ENCODE data around the gene PCF11. TPM values are rescaled to one million over a fixed set of nuclear protein-coding genes. Genes with fewer than 3 reads are reported as not detected.
A peak's percentile ranks its signal among the peaks of the same experiment; 100 is the strongest.

Gene PCF11
- total and polyA plus RNA-seq, 2 of the 13 experiments (the other 11 are each of a cell fraction or from before 2014, with no cell fraction given), result 40.3 to 47.7 TPM

- TF ChIP-seq MATR3 (CRISPR knock-in tag; IDR thresholded peaks at IDR 0.05), result no peak
- TF ChIP-seq PITX1 (CRISPR knock-in tag; IDR thresholded peaks at IDR 0.05), result no peak
- TF ChIP-seq ARNTL (CRISPR knock-in tag; IDR thresholded peaks at IDR 0.05), result no peak
- TF ChIP-seq YY1 (IDR thresholded peaks at IDR 0.05; ENCODE audit: insufficient read depth, insufficient replicate concordance, low read depth, low read length), result peak; percentile 96
- no peak for TF ChIP-seq ZNF501 (CRISPR knock-in tag; IDR thresholded peaks at IDR 0.05)
- TF ChIP-seq ATF1 (CRISPR knock-in tag; IDR thresholded peaks at IDR 0.05), result peak; percentile 36
- TF ChIP-seq TOPORS (CRISPR knock-in tag; IDR thresholded peaks at IDR 0.05), result no peak; the same call in 1 of the 2 replicates
- 0 out of 2 replicates have a peak, but pooled peaks have one; percentile 56 for TF ChIP-seq ZNF124 (CRISPR knock-in tag; IDR thresholded peaks at IDR 0.05)
- no peak for TF ChIP-seq TCF7 (IDR thresholded peaks at IDR 0.05; ENCODE audit: low read depth)
- no peak for TF ChIP-seq BCL6 (CRISPR knock-in tag; IDR thresholded peaks at IDR 0.05)
- no peak for TF ChIP-seq ZBTB14 (CRISPR knock-in tag; IDR thresholded peaks at IDR 0.05)
- no peak for TF ChIP-seq NR2F2 (IDR thresholded peaks at IDR 0.05; ENCODE audit: borderline replicate concordance, low read depth)
- TF ChIP-seq AGO1 (IDR thresholded peaks at IDR 0.05; ENCODE audit: low read depth, low read length, poor library complexity, severe bottlenecking), result peak; percentile 51
- no peak for TF ChIP-seq ZNF451 (CRISPR knock-in tag; IDR thresholded peaks at IDR 0.05)
- no peak for TF ChIP-seq ZSCAN22 (CRISPR knock-in tag; IDR thresholded peaks at IDR 0.05)
- TF ChIP-seq, protein P1, sequence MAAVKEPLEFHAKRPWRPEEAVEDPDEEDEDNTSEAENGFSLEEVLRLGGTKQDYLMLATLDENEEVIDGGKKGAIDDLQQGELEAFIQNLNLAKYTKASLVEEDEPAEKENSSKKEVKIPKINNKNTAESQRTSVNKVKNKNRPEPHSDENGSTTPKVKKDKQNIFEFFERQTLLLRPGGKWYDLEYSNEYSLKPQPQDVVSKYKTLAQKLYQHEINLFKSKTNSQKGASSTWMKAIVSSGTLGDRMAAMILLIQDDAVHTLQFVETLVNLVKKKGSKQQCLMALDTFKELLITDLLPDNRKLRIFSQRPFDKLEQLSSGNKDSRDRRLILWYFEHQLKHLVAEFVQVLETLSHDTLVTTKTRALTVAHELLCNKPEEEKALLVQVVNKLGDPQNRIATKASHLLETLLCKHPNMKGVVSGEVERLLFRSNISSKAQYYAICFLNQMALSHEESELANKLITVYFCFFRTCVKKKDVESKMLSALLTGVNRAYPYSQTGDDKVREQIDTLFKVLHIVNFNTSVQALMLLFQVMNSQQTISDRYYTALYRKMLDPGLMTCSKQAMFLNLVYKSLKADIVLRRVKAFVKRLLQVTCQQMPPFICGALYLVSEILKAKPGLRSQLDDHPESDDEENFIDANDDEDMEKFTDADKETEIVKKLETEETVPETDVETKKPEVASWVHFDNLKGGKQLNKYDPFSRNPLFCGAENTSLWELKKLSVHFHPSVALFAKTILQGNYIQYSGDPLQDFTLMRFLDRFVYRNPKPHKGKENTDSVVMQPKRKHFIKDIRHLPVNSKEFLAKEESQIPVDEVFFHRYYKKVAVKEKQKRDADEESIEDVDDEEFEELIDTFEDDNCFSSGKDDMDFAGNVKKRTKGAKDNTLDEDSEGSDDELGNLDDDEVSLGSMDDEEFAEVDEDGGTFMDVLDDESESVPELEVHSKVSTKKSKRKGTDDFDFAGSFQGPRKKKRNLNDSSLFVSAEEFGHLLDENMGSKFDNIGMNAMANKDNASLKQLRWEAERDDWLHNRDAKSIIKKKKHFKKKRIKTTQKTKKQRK (IDR thresholded peaks at IDR 0.05; ENCODE audit: low read length), result no peak
- no peak for TF ChIP-seq NR1H2 (CRISPR knock-in tag; IDR thresholded peaks at IDR 0.05; ENCODE audit: borderline replicate concordance, low read depth)
- TF ChIP-seq, protein P2, sequence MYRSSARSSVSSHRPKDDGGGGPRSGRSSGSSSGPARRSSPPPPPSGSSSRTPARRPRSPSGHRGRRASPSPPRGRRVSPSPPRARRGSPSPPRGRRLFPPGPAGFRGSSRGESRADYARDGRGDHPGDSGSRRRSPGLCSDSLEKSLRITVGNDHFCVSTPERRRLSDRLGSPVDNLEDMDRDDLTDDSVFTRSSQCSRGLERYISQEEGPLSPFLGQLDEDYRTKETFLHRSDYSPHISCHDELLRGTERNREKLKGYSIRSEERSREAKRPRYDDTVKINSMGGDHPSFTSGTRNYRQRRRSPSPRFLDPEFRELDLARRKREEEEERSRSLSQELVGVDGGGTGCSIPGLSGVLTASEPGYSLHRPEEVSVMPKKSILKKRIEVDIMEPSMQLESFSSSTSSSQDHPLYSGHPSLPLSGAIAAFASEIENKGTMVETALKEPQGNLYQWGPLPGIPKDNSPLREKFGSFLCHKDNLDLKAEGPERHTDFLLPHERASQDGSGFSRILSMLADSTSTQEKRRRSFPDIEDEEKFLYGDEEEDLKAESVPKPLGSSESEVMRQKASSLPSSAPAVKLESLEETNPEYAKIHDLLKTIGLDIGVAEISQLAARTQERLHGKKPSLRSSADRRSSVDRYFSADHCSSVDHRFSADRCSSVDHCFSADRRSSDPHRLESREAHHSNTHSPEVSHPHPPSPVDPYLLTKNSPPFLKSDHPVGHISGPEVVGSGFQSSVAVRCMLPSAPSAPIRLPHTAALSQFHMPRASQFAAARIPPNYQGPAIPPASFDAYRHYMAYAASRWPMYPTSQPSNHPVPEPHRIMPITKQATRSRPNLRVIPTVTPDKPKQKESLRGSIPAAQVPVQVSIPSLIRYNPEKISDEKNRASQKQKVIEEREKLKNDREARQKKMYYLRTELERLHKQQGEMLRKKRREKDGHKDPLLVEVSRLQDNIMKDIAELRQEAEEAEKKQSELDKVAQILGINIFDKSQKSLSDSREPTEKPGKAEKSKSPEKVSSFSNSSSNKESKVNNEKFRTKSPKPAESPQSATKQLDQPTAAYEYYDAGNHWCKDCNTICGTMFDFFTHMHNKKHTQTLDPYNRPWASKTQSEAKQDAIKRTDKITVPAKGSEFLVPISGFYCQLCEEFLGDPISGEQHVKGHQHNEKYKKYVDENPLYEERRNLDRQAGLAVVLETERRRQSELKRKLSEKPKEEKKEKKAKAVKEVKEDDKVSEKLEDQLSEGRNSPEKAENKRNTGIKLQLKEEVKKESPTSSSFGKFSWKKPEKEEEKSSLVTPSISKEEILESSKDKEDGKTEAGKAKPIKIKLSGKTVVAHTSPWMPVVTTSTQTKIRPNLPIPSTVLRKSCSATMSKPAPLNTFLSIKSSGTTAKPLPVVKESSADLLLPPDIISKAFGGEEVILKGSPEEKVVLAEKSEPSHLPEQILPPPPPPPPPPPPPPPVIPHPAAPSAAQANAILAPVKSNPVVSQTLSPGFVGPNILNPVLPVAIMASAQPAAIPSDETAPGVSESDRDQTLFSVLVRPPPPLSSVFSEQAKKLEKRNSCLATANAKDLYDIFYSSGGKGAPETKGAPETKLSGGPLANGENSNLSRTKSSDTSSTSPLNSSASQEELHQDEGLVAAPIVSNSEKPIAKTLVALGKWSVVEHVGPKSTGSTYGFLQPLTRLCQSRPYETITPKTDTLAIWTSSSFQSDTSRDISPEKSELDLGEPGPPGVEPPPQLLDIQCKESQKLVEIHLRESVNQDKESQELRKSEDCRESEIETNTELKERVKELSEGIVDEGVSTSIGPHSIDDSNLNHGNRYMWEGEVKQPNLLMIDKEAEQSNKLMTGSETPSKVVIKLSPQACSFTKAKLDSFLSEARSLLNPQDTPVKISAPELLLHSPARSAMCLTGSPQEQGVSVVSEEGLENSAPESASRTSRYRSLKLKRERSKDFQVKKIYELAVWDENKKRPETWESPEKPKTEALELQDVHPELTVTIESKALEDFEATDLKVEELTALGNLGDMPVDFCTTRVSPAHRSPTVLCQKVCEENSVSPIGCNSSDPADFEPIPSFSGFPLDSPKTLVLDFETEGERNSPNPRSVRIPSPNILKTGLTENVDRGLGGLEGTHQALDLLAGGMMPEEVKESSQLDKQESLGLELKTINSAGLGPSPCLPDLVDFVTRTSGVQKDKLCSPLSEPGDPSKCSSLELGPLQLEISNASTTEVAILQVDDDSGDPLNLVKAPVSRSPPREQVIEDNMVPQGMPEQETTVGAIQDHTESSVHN (CRISPR knock-in tag; IDR thresholded peaks at IDR 0.05), result no peak
- TF ChIP-seq GPN1 (CRISPR knock-in tag; IDR thresholded peaks at IDR 0.05; ENCODE audit: borderline replicate concordance), result no peak
Observed at GRCh38 chr11:83156996-83157593, at the start of gene PCF11 (continued).
